ENCODE data around the gene ARL5B.

DNA sequence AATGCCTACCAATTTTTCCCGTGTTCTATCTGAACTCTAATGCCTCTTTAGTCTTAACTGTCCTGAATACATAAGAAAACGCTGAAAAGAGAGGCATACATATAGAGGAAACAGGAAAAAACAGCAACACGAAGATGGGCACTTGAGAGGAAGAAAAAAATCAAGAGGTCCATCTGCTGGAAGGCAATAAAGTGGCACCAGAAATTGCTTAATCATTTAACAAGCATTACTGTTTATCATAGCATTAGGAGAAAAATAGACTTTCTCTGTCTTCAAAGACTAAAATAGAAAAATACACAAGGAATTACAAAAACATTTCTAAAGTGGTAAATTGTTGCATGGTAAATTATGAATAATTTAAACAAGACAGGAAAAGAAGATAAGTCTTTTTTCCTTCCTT is 42.9 kb upstream of the ARL5B start:
- TF ChIP-seq POLR2A (IDR thresholded peaks at IDR 0.05; ENCODE audit: low read depth, low read length) (no peak), POLR2AphosphoS5 (IDR thresholded peaks at IDR 0.05; ENCODE audit: low read depth, low read length) (no peak), TAF1 (IDR thresholded peaks at IDR 0.05; ENCODE audit: borderline replicate concordance, low read depth, low read length) (no peak)

Data from GM12892 (cell line).